Measurements from ENCODE around the gene SPOCD1.

Gene SPOCD1

GRCh38 chr1:31787261-31787660 lies 28.6 kb downstream of the SPOCD1 start:
- DNase-seq (ENCODE audit: low read depth), result no peak

DNA sequence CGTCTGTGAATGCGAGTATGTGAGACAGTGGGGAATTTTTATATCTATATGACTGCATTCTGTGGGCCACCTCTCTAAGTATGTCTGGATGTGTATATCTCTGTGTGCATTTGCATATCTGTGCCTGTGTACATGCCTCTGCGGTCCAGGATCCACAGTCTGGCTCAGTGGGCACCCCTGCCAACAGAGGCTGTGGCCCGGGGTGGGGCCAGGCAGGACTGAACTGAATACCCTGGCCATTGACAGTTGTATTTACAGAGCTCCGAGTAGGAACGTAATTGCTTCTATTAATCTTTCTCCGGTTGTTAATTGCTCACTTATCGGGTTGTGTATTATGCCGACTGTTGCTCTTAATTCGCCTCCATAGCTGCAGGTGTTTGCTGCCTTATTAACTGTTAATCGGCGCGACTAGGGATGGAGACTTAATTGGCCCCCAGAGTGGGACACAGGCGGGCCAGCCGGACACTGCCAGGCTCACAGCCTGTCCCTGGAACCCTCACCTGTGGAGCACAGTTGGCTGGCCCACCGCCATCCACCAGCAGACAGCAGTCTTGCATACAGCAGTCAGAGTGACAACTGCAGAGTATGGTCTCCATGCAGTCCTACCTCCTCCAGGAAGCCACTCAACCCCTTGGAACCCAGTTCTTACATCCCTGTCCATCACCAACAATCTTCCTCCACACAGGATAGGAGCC lies 29.3 kb downstream of the SPOCD1 start:
- DNase-seq (ENCODE audit: low read depth), result no peak

- no peak for DNase-seq (ENCODE audit: low read depth)
Observed at GRCh38 chr1:31785947-31786290, 29.9 kb downstream of the SPOCD1 start.

DNA sequence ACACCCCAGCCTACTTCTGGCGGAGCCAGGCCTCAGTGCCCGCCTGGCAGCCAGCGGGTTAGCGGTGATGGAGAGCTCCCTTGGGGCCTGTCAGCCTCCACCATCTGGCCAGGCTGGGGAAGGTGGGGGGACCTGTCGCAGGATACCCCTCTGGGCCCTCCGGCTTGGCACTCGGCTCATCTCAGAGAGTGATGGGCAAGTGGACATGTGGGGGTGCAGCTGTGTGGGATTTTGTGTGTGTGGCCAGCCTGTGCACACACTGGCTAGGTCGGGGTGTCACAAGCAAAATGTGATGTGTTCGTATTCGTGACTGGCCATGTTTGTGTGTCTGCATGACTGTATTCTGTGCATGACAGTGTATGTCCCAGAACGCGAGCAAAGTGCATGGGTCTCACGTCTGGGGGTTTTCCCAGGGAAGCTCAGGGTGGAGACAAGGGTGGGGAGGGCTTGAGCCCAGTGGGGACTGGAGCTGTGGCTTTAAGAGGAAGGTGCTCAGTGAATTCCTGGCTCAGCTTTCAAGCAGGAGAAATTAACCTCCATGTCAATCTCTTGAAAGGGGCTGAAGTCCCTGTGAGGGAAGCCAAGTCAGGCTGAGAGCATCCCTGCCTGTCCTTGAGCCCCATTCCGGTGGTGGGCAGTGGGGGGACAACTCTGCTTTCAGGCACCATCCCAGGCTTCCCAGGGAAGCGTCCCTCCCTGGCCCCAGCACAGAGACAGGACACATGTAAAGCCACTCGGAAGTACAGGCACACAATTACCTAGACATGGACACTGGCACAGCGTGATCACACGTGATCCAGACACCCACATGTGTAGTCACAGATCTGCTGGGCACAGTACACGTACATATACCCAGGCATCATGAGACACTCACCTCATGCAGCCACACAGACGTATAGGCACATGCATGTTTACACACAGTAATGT lies 30.5 kb downstream of the SPOCD1 start:
- no peak for DNase-seq (ENCODE audit: low read depth)

DNA sequence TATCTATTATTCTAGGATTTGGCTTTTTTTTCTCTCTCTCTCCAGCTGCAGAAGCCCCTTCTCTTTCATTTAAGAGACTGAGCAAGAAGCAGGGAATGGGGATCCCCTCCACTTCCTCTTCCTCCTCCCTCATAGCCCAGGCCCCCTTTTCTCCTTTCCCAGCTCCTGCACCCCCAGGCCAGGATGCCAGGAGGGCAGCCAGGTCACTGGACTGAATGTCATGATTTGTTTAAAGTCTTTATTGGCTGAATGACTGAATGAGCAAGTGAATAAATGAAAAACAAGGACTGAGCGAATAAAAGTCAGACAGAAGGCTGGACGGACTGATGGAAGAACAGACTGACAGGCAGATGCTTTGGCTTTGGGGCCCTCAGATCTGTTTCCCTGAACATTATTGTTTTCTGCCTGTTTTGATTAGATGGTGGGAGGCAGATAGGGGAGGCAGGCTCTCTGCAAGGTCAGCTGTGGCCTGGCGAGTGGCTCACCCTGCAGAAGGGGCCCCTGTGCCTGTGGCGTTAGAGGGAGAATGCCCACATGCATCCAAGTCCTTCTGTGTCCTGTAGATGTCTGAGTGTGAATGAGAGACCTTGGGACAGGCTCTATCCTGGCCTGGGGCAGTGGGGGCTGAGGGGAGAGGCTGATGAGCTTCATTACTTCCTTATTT lies 31.3 kb downstream of the SPOCD1 start:
- no peak for DNase-seq (ENCODE audit: low read depth)

DNA sequence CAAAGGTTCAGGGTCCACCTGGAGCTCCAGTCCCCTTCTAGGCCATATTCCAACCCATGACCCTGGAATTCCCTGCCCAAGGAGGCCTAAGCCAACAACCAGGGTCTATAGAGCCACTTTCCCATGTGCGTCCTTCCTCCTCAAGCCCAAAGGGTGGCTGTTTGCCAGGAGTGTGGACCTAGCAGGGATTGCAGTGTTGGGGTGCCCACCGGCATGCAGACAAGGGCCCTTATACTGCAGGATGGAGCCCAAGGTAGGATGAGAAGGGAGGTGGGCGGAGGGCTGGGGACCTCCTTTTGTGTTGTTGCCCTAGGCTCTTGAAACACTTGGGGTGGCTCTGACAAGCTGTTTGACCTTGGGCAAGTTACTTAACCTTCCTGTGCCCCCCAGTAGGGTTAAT lies 32.0 kb downstream of the SPOCD1 start:
- no peak for DNase-seq (ENCODE audit: low read depth)

- DNase-seq (ENCODE audit: low read depth), result no peak
Observed at GRCh38 chr1:31782421-31783410, 33.1 kb downstream of the SPOCD1 start.

- DNase-seq (ENCODE audit: low read depth), result no peak
Observed at GRCh38 chr1:31781756-31782371, 34.0 kb downstream of the SPOCD1 start.

DNA sequence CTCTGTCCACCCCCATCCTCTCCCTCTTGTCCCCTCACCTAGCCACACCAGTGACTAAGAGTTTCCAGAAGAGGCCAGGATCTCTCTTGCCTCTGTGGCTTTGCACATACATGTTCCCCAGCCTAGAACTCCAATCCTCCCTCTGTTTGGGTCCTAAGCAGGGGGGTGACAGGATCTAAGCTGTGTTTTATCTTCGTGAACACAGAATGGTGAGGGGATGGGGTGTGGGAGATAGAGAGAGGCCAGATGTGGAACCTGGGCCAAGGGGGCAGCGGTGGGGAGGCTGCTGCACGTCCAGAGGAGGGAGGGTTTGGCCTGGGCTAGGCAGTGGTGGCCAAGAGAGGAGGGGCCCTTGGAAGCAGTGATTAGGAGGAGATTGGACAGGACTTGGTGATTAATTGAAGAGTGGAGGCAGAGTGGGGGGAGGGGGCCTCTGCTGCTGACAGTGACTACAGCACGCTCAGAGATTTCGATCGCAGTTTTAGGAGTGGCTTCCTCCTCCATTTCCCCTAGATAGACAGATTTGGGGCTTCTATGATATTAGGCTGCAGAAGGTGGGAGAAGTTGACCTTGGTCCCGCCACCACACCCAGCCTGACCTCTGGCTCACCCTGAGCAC lies 34.6 kb downstream of the SPOCD1 start:
- no peak for DNase-seq (ENCODE audit: low read depth)

- no peak for DNase-seq (ENCODE audit: low read depth)
Observed at GRCh38 chr1:31780632-31781031, 35.2 kb downstream of the SPOCD1 start.

GRCh38 chr1:31779687-31780086 lies 36.1 kb downstream of the SPOCD1 start:
- DNase-seq (ENCODE audit: low read depth), result no peak

DNA sequence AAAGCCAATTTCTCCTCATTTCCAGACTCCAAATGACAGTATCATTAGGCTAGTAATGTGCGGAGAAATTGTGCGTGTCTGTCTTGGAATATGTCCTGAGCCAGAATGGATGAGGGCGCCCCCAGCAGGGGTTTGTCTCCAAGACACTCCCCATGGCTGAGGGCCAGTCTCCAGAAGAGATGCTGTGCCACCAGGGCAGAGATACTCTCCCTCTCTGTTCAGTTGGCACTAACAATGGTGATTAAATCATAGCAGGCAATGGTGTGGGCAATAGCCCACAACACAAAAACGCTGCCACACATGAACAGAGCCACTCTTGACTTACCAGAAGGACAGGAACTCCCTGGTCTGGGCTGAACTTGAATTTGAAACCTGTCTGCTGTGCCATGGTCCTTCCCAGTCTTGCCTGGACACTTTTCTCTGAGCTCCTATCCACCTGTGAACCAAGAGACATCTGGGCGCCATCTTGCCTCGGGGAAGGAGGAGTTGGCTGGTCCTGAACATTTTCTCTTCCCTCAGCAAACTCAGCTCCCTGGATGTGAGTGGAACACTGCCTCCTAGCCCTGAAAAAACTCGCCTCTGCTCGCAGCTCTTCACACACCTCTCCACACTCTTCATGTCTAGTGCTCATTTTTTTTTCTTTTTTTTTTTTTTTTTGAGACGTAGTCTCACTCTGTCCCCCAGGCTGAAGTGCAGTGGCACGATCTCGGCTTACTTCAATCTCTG lies 36.9 kb downstream of the SPOCD1 start:
- no peak for DNase-seq (ENCODE audit: low read depth)

GRCh38 chr1:31776516-31776915 lies 39.3 kb downstream of the SPOCD1 start:
- DNase-seq (ENCODE audit: low read depth), result no peak

GRCh38 chr1:31776032-31776431 lies 39.8 kb downstream of the SPOCD1 start:
- no peak for DNase-seq (ENCODE audit: low read depth)

DNA sequence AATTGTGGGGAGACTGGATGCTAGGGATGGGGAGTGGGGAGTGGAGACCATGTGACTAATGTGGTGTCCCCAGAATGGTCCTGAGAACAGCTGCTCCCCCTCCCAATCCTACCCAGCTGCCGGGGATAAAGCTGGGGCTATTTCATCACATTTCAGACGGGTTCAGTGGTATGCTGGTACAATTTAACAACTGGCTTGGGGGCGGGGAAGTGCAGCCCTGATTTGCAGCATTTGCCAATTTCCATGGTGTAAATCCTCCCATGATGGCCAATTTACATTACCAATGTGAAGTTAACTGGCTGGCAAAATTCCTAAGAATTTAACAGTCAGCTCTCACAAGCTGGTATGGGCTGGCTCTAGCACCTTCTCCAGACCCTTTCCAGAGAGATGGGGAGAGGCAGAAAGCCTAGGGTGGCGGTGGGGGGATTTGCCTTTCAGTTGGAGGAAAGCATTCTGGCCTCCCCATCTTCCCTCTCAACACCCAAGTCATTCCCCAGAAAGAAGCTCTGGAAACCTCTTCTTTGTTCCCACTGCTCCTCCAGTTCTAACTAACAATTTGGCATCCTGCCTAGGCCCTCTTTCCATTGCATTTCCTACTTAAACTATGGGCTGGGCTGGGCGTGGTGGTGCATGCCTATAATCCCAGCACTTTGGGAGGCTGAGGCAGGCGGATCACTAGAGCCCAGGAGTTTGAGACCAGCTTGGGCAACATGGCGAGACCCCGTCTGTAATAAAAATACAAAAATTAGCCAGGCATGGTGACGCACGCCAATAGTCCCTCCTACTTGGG lies 40.4 kb downstream of the SPOCD1 start:
- DNase-seq (ENCODE audit: low read depth), result no peak

DNA sequence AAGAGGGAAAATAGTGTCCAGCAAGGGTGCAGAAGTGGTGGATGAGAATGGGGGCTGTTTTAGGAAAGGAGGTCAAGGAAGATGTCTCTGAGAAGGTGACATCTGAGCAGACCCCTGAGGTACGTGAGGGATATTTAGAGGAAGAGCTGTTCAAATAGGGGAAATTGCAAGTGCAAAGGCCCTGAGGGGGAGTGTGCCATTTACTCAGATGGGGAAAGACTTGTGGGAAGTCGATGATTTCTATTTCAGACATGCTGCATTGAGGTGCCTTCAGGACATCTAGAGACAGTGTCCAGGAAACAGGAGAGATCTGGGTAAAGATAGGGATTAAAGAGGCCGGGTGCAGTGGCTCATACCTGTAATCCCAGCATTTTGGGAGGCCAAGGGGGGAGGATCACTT lies 41.3 kb downstream of the SPOCD1 start:
- no peak for DNase-seq (ENCODE audit: low read depth)

GRCh38 chr1:31773861-31774260 lies 42.0 kb downstream of the SPOCD1 start:
- no peak for DNase-seq (ENCODE audit: low read depth)

GRCh38 chr1:31772669-31773248 lies 43.1 kb downstream of the SPOCD1 start:
- no peak for DNase-seq (ENCODE audit: low read depth)
